ENCODE results near the gene RBM20. TPM values are rescaled to one million over a fixed set of nuclear protein-coding genes. Genes with fewer than 3 reads are reported as not detected.

RBM20 gene
- total and polyA plus RNA-seq, 2 of the 4 experiments (the other 2 are of a cell fraction): under 0.01 to 0.15 TPM

DNA sequence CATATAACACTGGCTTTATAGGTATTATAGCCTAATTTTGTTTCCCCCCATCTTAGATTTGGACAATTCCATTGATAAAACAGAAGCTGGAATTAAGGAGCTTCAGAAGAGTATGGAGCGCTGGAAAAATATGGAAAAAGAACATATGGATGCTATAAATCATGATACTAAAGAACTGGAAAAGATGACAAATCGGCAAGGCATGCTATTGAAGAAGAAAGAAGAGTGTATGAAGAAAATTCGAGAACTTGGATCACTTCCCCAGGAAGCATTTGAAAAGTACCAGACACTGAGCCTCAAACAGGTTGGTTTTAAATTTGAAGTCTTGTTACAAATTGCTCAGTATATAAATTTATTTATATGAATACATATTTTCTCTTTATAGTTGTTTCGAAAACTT is 42.6 kb upstream of the RBM20 start:
- no peaks in the 10 kb centered on the region for H3K79me1 ChIP-seq (ENCODE audit: low read depth in 1 of 2, low read length in 2 of 2)
- no peak overlapping the region for H3K56ac ChIP-seq (ENCODE audit: extremely low read depth, insufficient read depth, low read length)
- ATAC-seq (ENCODE audit: low read depth) (no peak), DNase-seq (no peak)
- H3K36me3 ChIP-seq (ENCODE audit: control insufficient read depth, insufficient read depth, low read length): peaks cover 9% of the 10 kb centered on the region
- H2AFZ ChIP-seq (replicated peaks; ENCODE audit: low read length, poor library complexity): no peak overlapping the region
- no peak overlapping the region for H4K91ac ChIP-seq (ENCODE audit: insufficient read depth, low read depth, low read length)
- no peaks in the 10 kb centered on the region for H3K9me1 ChIP-seq (ENCODE audit: insufficient read depth, low read length)
- no peaks in the 10 kb centered on the region for H3K27me3 ChIP-seq (ENCODE audit: control insufficient read depth, insufficient read depth, low read length)
- H4K20me1 ChIP-seq (ENCODE audit: insufficient read depth, low read length): no peaks in the 10 kb centered on the region
- TF ChIP-seq RCOR1 (IDR thresholded peaks at IDR 0.05; ENCODE audit: insufficient replicate concordance, low read length): no peak
- no peak for TF ChIP-seq CHD1 (IDR thresholded peaks at IDR 0.05; ENCODE audit: low read depth, low read length)
- TF ChIP-seq MXI1 (IDR thresholded peaks at IDR 0.05; ENCODE audit: borderline replicate concordance, low read depth, low read length): no peak
- TF ChIP-seq MAFK (IDR thresholded peaks at IDR 0.05; ENCODE audit: low read depth, low read length): no peak
- TF ChIP-seq FOS (IDR thresholded peaks at IDR 0.05; ENCODE audit: low read depth, low read length): no peak
- TF ChIP-seq NFE2L2 (IDR thresholded peaks at IDR 0.05; ENCODE audit: low read depth, low read length): no peak
- TF ChIP-seq CEBPB (IDR thresholded peaks at IDR 0.05; ENCODE audit: low read depth, low read length): no peak
- TF ChIP-seq BHLHE40 (IDR thresholded peaks at IDR 0.05; ENCODE audit: low read depth, low read length): no peak
- H2BK5ac ChIP-seq (ENCODE audit: low read depth, low read length, poor library complexity, severe bottlenecking): no peak overlapping the region
- H3K14ac ChIP-seq (replicated peaks; ENCODE audit: low read depth, low read length): no peak overlapping the region
- no peak overlapping the region for H3K4me3 ChIP-seq (ENCODE audit: insufficient read depth, low read depth, low read length)
- no peak overlapping the region for H3K23ac ChIP-seq (ENCODE audit: low read depth, low read length)
- H3K4ac ChIP-seq (ENCODE audit: low read depth, low read length): no peak overlapping the region
- no peak overlapping the region for H2BK20ac ChIP-seq (ENCODE audit: low read depth, low read length)
- dilution Hi-C loops (cut with HindIII; ENCODE audit: low sequenced_read_pairs, unreplicated experiment): no loop called here
- H2AK5ac ChIP-seq (ENCODE audit: low read depth, low read length): no peak overlapping the region
- WGBS, 2 experiments (ENCODE audit: extremely low coverage in 2 of 2, insufficient read length in 1 of 2): no CpG with 5 or more reads among the region's 4 CpGs
- H2BK15ac ChIP-seq (ENCODE audit: low read depth, low read length): no peak overlapping the region
- no TSS peak for BruUV-seq (replicated peaks)
- H3K4me2 ChIP-seq (ENCODE audit: low read depth, low read length): no peak overlapping the region
- H2BK120ac ChIP-seq (ENCODE audit: low read depth, low read length): no peak overlapping the region
- no peak overlapping the region for H3K27ac ChIP-seq (ENCODE audit: insufficient read depth, low read length)
- ChIA-PET POLR2A (ENCODE audit: unreplicated experiment) (no interaction called here), CTCF (no interaction called here)
- H3K4me1 ChIP-seq (ENCODE audit: control insufficient read depth, insufficient read depth, low read length): no peaks in the 10 kb centered on the region
- intact Hi-C loops (cut with micrococcal nuclease): no loop called here
- no peak overlapping the region for H3K9ac ChIP-seq (ENCODE audit: low read depth, low read length)
- no peak overlapping the region for H3K18ac ChIP-seq (ENCODE audit: low read depth, low read length)
- no peaks in the 10 kb centered on the region for H3K9me3 ChIP-seq (ENCODE audit: control insufficient read depth, insufficient read depth, low read length)
- no peak overlapping the region for H4K8ac ChIP-seq (ENCODE audit: low read depth in 2 of 2, low read length in 2 of 2)
- no peak overlapping the region for H4K5ac ChIP-seq (ENCODE audit: low read depth, low read length)
- no peak overlapping the region for H2AK9ac ChIP-seq (replicated peaks; ENCODE audit: low read depth, low read length, poor library complexity)
- in situ Hi-C loops (cut with MboI; ENCODE audit: low sequenced_read_pairs): no loop called here
